GM23248 (cell line): ENCODE measurements around the gene MBNL3. TPM values are rescaled to one million over a fixed set of nuclear protein-coding genes. Genes with fewer than 3 reads are reported as not detected.

Source experiments
- DNase-seq: peaks from one replicate; pipeline ENCODE4 v3.0.0-alpha.2; 2015
- H2AFZ ChIP-seq: fragments of 200-600 bp; sonication (generic); 2 replicates; pipeline ENCODE4 v1.6.1; 2016; ENCODE audit warnings: antibody characterized with exemption
- H3F3A ChIP-seq: fragments of 200-600 bp; sonication (generic); 2 replicates; pipeline ENCODE4 v1.6.1; 2016; ENCODE audit warnings: mild to moderate bottlenecking, antibody characterized with exemption, mixed run types; ENCODE audit not compliant: insufficient read depth
- H3K27ac ChIP-seq: fragments of 200-600 bp; sonication (generic); 2 replicates; pipeline ENCODE4 v1.5.1; 2016; ENCODE audit warnings: mild to moderate bottlenecking
- H3K27me3 ChIP-seq: fragments of 200-600 bp; sonication (generic); replicated peaks from 2 replicates; pipeline ENCODE4 v1.6.1; 2016; ENCODE audit warnings: mild to moderate bottlenecking; ENCODE audit not compliant: insufficient read depth
- H3K36me3 ChIP-seq: fragments of 200-600 bp; sonication (generic); 2 replicates; pipeline ENCODE4 v1.6.1; 2016; ENCODE audit warnings: low read depth, mild to moderate bottlenecking
- H3K4me1 ChIP-seq: fragments of 200-600 bp; sonication (generic); 2 replicates; pipeline ENCODE4 v1.6.1; 2016; ENCODE audit warnings: mild to moderate bottlenecking; ENCODE audit not compliant: insufficient read depth
- H3K4me2 ChIP-seq: fragments of 200-600 bp; sonication (generic); one replicate; pipeline ENCODE4 v1.6.1; 2016; ENCODE audit warnings: mild to moderate bottlenecking; ENCODE audit not compliant: unreplicated experiment
- H3K4me3 ChIP-seq: fragments of 200-600 bp; sonication (generic); 2 replicates; pipeline ENCODE4 v1.5.1; 2016; ENCODE audit warnings: mild to moderate bottlenecking
- H3K79me2 ChIP-seq: fragments of 200-600 bp; sonication (generic); 2 replicates; pipeline ENCODE4 v1.6.1; 2016; ENCODE audit warnings: mild to moderate bottlenecking; ENCODE audit not compliant: insufficient read depth
- H3K9ac ChIP-seq: fragments of 200-600 bp; sonication (generic); 2 replicates; pipeline ENCODE4 v1.6.1; 2016; ENCODE audit warnings: mild to moderate bottlenecking
- H3K9me2 ChIP-seq: fragments of 200-600 bp; sonication (generic); 2 replicates; pipeline ENCODE4 v1.6.1; 2016; ENCODE audit warnings: mixed run types, mild to moderate bottlenecking, moderate library complexity; ENCODE audit not compliant: insufficient read depth
- H3K9me3 ChIP-seq: fragments of 200-600 bp; sonication (generic); one replicate; pipeline ENCODE4 v1.6.1; 2017; ENCODE audit warnings: low read depth
- H4K20me1 ChIP-seq: fragments of 200-600 bp; sonication (generic); 2 replicates; pipeline ENCODE4 v1.6.0; 2016; ENCODE audit not compliant: insufficient read depth
- EZH2 ChIP-seq: fragments of 200-600 bp; sonication (generic); IDR thresholded peaks from 2 replicates; pipeline ENCODE4 v1.6.1; 2018; ENCODE audit warnings: antibody characterized with exemption, mild to moderate bottlenecking; ENCODE audit not compliant: insufficient read depth, poor library complexity, severe bottlenecking
- EZH2phosphoT487 ChIP-seq: fragments of 200-600 bp; sonication (generic); IDR thresholded peaks from 2 replicates; pipeline ENCODE4 v1.6.1; 2018; ENCODE audit warnings: antibody characterized with exemption, moderate library complexity, mild to moderate bottlenecking, low read depth; ENCODE audit not compliant: insufficient read depth
- WGBS, 2 experiments: methylation state at CpG; one replicate each; pipeline ENCODE4 v1.1.6; 2015 to 2017; ENCODE audit warnings: low lambda C conversion rate in 2 of 2, low coverage in 1 of 2; ENCODE audit errors: missing lambda C conversion rate in 2 of 2; 5-methylcytosine and 5-hydroxymethylcytosine counted together
- in situ Hi-C: fragments of 300-500 bp; cut with MboI; formaldehyde crosslinking; loops from 2 replicates; pipeline ENCODE4 v1.15.0; 2020
- polyA plus RNA-seq: library from polyadenylated mRNA; unstranded; fragments of >200 nt; fragmentation: Nextera tagmentation; extraction: Ambion mirVana; gene quantifications from 2 replicates; pipeline ENCODE4 v1.2.1, GENCODE V29; 2016
- total RNA-seq: library from RNA; depleted of rRNA; stranded (reverse); fragments of >200 nt; shearing (Covaris generic); gene quantifications from 2 replicates; pipeline ENCODE4 v1.2.3, GENCODE V29; 2014

Gene MBNL3
- total and polyA plus RNA-seq, 2 experiments from 2014 or later, result 0.88 to 2.4 TPM

GRCh38 chrX:132409780-132410556, 78.9 kb downstream of the MBNL3 start:
- no peaks in the 10 kb centered on the region for H3K9me3 ChIP-seq
- H3K27me3 ChIP-seq, result no peaks in the 10 kb centered on the region
- no peak overlapping the region for H2AFZ ChIP-seq
- no peak overlapping the region for H3K9ac ChIP-seq
- H3K4me3 ChIP-seq, result no peak overlapping the region
- H3K36me3 ChIP-seq, result no peaks in the 10 kb centered on the region
- no peaks in the 10 kb centered on the region for H3K79me2 ChIP-seq
- in situ Hi-C loops, result no loop called here
- H3K4me2 ChIP-seq, result no peak overlapping the region
- H3F3A ChIP-seq, result no peaks in the 10 kb centered on the region
- TF ChIP-seq EZH2phosphoT487 (no peak), EZH2 (no peak)
- 76 to 94% methylated on average over 5 of the region's 5 CpGs for WGBS, 2 experiments
- no peaks in the 10 kb centered on the region for H3K4me1 ChIP-seq
- H4K20me1 ChIP-seq, result no peaks in the 10 kb centered on the region
- H3K27ac ChIP-seq, result no peak overlapping the region
- DNase-seq, result no peak
- H3K9me2 ChIP-seq, result no peaks in the 10 kb centered on the region

DNA sequence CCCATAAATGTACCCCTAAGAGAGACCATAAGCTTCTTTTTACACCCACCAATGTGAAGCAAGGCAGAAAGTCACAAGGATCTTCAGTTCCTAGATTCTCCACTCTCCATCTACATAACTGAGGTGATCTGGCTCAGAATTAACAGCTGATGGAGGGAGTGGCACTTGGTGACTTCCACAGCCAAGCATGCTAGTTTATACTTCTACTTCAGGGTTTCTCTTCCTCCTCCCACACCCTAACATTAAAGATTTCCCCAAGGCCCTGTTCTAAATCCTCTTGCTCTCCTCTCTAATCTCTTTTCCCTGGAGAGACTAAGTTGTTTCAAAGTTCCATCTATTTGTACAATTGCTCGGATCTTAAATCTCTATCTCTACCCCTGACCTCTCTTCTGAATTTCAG, 81.1 kb downstream of the MBNL3 start:
- no peak overlapping the region for H3K27ac ChIP-seq
- H3K27me3 ChIP-seq, result no peaks in the 10 kb centered on the region
- no peak overlapping the region for H3K9ac ChIP-seq
- H2AFZ ChIP-seq, result no peak overlapping the region
- H3K4me2 ChIP-seq, result no peak overlapping the region
- no peak for DNase-seq
- WGBS, 2 experiments, result 75 to 93% methylated on average over 1 of the region's 1 CpG
- in situ Hi-C loops, result no loop called here
- no peaks in the 10 kb centered on the region for H3K9me3 ChIP-seq
- H3K79me2 ChIP-seq, result no peaks in the 10 kb centered on the region
- H3K36me3 ChIP-seq, result no peaks in the 10 kb centered on the region
- no peak overlapping the region for H3K4me3 ChIP-seq
- no peaks in the 10 kb centered on the region for H3K4me1 ChIP-seq
- TF ChIP-seq EZH2 (no peak), EZH2phosphoT487 (no peak)
- no peaks in the 10 kb centered on the region for H3F3A ChIP-seq
- no peaks in the 10 kb centered on the region for H3K9me2 ChIP-seq
- H4K20me1 ChIP-seq, result no peaks in the 10 kb centered on the region

DNA sequence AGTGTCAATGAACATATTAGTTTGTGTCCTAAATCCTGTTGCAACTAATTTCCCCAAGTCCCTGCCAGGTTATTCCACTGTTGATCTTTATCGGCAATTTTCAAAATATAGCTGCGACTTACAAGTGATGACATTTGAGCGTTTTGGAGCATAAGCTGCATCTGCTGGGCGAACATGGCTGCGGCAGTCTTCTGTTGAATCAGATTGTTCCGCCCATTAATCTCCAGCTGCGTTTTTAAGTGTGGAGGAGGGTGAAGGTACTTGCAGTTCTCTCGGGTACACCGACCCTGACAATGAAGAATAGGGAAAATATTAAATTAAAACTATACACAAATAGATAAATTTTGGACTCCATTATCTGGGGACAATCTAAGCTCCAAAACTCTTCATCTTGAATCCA, 82.7 kb downstream of the MBNL3 start:
- DNase-seq, result no peak
- no peak for TF ChIP-seq EZH2
- TF ChIP-seq EZH2phosphoT487, result no peak

DNA sequence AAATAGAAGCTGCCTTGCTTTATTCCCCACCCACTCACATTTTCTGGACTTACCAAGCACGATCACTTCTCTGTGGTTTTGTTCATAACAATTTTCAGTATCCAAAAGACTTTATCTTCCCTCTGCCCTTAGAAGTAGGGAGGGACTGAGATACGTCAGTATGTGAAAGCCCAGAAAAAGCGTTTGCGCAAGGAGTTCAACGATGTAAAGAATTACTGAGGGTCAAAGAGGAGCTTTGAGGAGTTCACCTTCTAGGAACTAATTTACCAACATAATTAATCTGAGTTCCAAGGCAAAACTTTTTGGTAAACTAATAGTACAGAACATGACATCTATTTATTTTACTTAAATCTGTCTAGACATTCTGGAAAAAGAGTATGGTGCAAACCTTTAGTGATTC, 84.6 kb downstream of the MBNL3 start:
- H3K9me2 ChIP-seq, result no peaks in the 10 kb centered on the region
- WGBS, 2 experiments, result 91 to 95% methylated on average over 5 of the region's 5 CpGs
- in situ Hi-C loops, result no loop called here

More for the DNA sequence above, 82.7 kb downstream of the MBNL3 start:
- H2AFZ ChIP-seq, result no peak overlapping the region
- H3K27ac ChIP-seq, result no peak overlapping the region
- H3K4me1 ChIP-seq, result no peaks in the 10 kb centered on the region
- H3K36me3 ChIP-seq, result no peaks in the 10 kb centered on the region
- in situ Hi-C loops, result no loop called here
- no peaks in the 10 kb centered on the region for H3K27me3 ChIP-seq
- no peak overlapping the region for H3K4me3 ChIP-seq
- 87 to 89% methylated on average over 9 of the region's 9 CpGs for WGBS, 2 experiments
- no peak overlapping the region for H3K9ac ChIP-seq
- H3K79me2 ChIP-seq, result no peaks in the 10 kb centered on the region
- H3K9me3 ChIP-seq, result no peaks in the 10 kb centered on the region
- H3K4me2 ChIP-seq, result no peak overlapping the region
- no peaks in the 10 kb centered on the region for H3K9me2 ChIP-seq
- H4K20me1 ChIP-seq, result no peaks in the 10 kb centered on the region
- H3F3A ChIP-seq, result no peaks in the 10 kb centered on the region

More for the DNA sequence above, 84.6 kb downstream of the MBNL3 start:
- H2AFZ ChIP-seq, result no peak overlapping the region
- H3F3A ChIP-seq, result no peaks in the 10 kb centered on the region
- H3K4me2 ChIP-seq, result no peak overlapping the region
- no peaks in the 10 kb centered on the region for H4K20me1 ChIP-seq
- no peaks in the 10 kb centered on the region for H3K36me3 ChIP-seq
- H3K4me3 ChIP-seq, result no peak overlapping the region
- no peak for DNase-seq
- no peak for TF ChIP-seq EZH2
- TF ChIP-seq EZH2phosphoT487, result no peak
- no peaks in the 10 kb centered on the region for H3K79me2 ChIP-seq
- no peaks in the 10 kb centered on the region for H3K9me3 ChIP-seq
- H3K4me1 ChIP-seq, result no peaks in the 10 kb centered on the region
- H3K27ac ChIP-seq, result no peak overlapping the region
- no peaks in the 10 kb centered on the region for H3K27me3 ChIP-seq
- no peak overlapping the region for H3K9ac ChIP-seq
